ENCODE measurements around the gene CHAD. TPM values are rescaled to one million over a fixed set of nuclear protein-coding genes. Genes with fewer than 3 reads are reported as not detected.

The CHAD gene
- total and polyA plus RNA-seq, 8 donors, result 1.7 to 26.2 (median 6.4) TPM

- H3K27me3 ChIP-seq, result no peaks in the 10 kb centered on the region
- H3K4me1 ChIP-seq, result no peaks in the 10 kb centered on the region
- no peak for TF ChIP-seq CTCF (IDR thresholded peaks at IDR 0.05)
- FAIRE-seq (no peak), DNase-seq (peak in 1 of 6 donors; percentile 12), ATAC-seq (no peak)
- no peaks in the 10 kb centered on the region for H3K9me3 ChIP-seq
- 84 to 85% methylated on average over 22 of the region's 22 CpGs for WGBS, 2 donors
- intact Hi-C loops (cut with DNase I), result loop anchor here in 2 of 3 donors (5.0 to 10.0 kb wide), 2 partner anchors 104 to 106 kb away; no protein-coding TSS in a partner anchor
- H3K36me3 ChIP-seq, result no peaks in the 10 kb centered on the region
- H3K27ac ChIP-seq, result no peak overlapping the region
- H3K4me3 ChIP-seq, result no peak overlapping the region
Observed at GRCh38 chr17:50471009-50471905, 2.6 kb upstream of the CHAD start.

GRCh38 chr17:50470426-50470825, 1.7 kb upstream of the CHAD start:
- H3K4me1 ChIP-seq, result no peaks in the 10 kb centered on the region
- no peaks in the 10 kb centered on the region for H3K27me3 ChIP-seq
- no peak for ATAC-seq
- H3K9me3 ChIP-seq, result no peaks in the 10 kb centered on the region
- intact Hi-C loops (cut with DNase I), result loop anchor here in 2 of 3 donors (5.0 to 10.0 kb wide), 2 partner anchors 103 to 106 kb away; no protein-coding TSS in a partner anchor
- H3K4me3 ChIP-seq, result no peak overlapping the region
- no peak for TF ChIP-seq CTCF (IDR thresholded peaks at IDR 0.05)
- DNase-seq, result peak in 1 of 6 donors; percentile 12
- no peak overlapping the region for H3K27ac ChIP-seq
- 70 to 73% methylated on average over 6 of the region's 6 CpGs for WGBS, 2 donors
- no peaks in the 10 kb centered on the region for H3K36me3 ChIP-seq
- no peak for FAIRE-seq

- H3K9me3 ChIP-seq, result no peaks in the 10 kb centered on the region
- WGBS, 2 donors, result 81 to 85% methylated on average over 19 of the region's 19 CpGs
- no peak for FAIRE-seq
- H3K4me1 ChIP-seq, result no peaks in the 10 kb centered on the region
- H3K36me3 ChIP-seq, result no peaks in the 10 kb centered on the region
- DNase-seq, result peak in 2 of 6 donors; percentile 37 to 67
- no peak overlapping the region for H3K27ac ChIP-seq
- H3K4me3 ChIP-seq, result no peak overlapping the region
- H3K27me3 ChIP-seq, result no peaks in the 10 kb centered on the region
- ATAC-seq, result no peak
- intact Hi-C loops (cut with DNase I), result loop anchor here in 2 of 3 donors (5.0 to 10.0 kb wide), 2 partner anchors 102 to 105 kb away; no protein-coding TSS in a partner anchor
- no peak for TF ChIP-seq CTCF (IDR thresholded peaks at IDR 0.05)
Observed at GRCh38 chr17:50469671-50470305, 1.1 kb upstream of the CHAD start.

- peak overlapping the region in 2 of 4 donors; percentile 7 to 26 for H3K4me3 ChIP-seq
- no peaks in the 10 kb centered on the region for H3K4me1 ChIP-seq
- FAIRE-seq, result no peak
- 56 to 73% methylated on average over 18 to 37 of the region's 37 CpGs for WGBS, 2 donors
- peak in 2 of 6 donors; percentile 29 to 56 for DNase-seq
- no peaks in the 10 kb centered on the region for H3K9me3 ChIP-seq
- no peak for TF ChIP-seq CTCF (IDR thresholded peaks at IDR 0.05)
- no peak for ATAC-seq
- intact Hi-C loops (cut with DNase I), result no loop called here
- H3K36me3 ChIP-seq, result no peaks in the 10 kb centered on the region
- no peak overlapping the region for H3K27ac ChIP-seq
- no peaks in the 10 kb centered on the region for H3K27me3 ChIP-seq
Observed at GRCh38 chr17:50469208-50469605, 527 bp upstream of the CHAD start.
